Breast epithelium (tissue), 3 donors: Measurements from ENCODE around the gene CHD2.

Experiments
- POLR2A ChIP-seq: fragments of 450-650 bp; IDR thresholded peaks from one replicate; pipeline ENCODE4 v1.6.1; 2016; ENCODE audit warnings: antibody characterized with exemption, mild to moderate bottlenecking, moderate library complexity
- POLR2AphosphoS5 ChIP-seq, 3 donors: sonication (generic); formaldehyde crosslinking; IDR thresholded peaks; one replicate each; pipeline ENCODE4 v1.6.1; 2017; ENCODE audit warnings: antibody characterized with exemption in 3 of 3
- TF ChIP-seq, protein P1 (sequence below), 3 donors: fragments of 450-650 bp; IDR thresholded peaks; one replicate each; pipeline ENCODE4 v1.5.1; 2016 to 2017; ENCODE audit warnings: antibody characterized with exemption in 3 of 3, mild to moderate bottlenecking in 3 of 3, moderate library complexity in 3 of 3

DNA sequence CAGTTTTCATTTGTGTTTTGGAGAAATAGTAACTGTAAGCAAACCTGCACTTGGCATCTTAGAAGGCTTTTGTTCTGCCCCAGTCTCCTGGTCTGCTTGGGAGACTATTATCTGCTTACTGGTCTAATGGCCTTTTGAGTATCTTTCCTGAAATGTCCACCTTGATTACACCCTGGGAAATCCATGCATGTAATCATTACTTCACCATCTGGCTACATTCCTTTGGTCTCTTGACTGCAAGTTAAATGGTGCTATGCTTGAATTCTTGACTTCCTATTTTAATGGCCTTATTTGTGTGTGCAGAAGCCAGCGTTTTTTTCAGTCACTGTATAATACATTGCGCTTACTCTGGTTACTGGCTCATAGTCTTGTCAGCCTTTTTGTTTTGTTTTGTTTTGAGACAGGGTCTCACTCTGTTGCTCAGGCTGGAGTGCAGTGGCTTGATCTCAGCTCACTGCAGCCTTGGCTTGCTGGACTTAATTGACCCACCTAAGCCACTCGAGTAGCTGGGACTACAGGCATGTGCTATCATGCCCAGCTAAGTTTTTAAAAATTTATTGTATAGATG, 30.0 kb downstream of the CHD2 start:
- TF ChIP-seq POLR2AphosphoS5 (IDR thresholded peaks at IDR 0.05) = no peak
- TF ChIP-seq, protein P1, sequence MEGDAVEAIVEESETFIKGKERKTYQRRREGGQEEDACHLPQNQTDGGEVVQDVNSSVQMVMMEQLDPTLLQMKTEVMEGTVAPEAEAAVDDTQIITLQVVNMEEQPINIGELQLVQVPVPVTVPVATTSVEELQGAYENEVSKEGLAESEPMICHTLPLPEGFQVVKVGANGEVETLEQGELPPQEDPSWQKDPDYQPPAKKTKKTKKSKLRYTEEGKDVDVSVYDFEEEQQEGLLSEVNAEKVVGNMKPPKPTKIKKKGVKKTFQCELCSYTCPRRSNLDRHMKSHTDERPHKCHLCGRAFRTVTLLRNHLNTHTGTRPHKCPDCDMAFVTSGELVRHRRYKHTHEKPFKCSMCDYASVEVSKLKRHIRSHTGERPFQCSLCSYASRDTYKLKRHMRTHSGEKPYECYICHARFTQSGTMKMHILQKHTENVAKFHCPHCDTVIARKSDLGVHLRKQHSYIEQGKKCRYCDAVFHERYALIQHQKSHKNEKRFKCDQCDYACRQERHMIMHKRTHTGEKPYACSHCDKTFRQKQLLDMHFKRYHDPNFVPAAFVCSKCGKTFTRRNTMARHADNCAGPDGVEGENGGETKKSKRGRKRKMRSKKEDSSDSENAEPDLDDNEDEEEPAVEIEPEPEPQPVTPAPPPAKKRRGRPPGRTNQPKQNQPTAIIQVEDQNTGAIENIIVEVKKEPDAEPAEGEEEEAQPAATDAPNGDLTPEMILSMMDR (IDR thresholded peaks at IDR 0.05) = no peak
- TF ChIP-seq POLR2A = no peak
